HG02623 (cell line): ENCODE data around the gene RAPSN.

Experiments
- ATAC-seq: cut with Tn5 transposase; IDR thresholded peaks from one replicate; pipeline ENCODE4 v1.9.1; 2021; ENCODE audit warnings: moderate library complexity; ENCODE audit not compliant: unreplicated experiment

The RAPSN gene

GRCh38 chr11:47408598-47409439 lies 40.1 kb downstream of the RAPSN start:
- ATAC-seq = peak; percentile 6

GRCh38 chr11:47407746-47408590 lies 41.0 kb downstream of the RAPSN start, which contains the start of gene SLC39A13:
Gene SLC39A13 (plus strand): TSS chr11:47408590. CDS start chr11:47410095, 1,505 bp downstream.
- ATAC-seq = peak; percentile 83

- no peak for ATAC-seq
Observed at GRCh38 chr11:47406896-47407745, 41.8 kb downstream of the RAPSN start.

GRCh38 chr11:47403571-47403970 lies 45.4 kb downstream of the RAPSN start:
- no peak for ATAC-seq

GRCh38 chr11:47403135-47403534 lies 45.8 kb downstream of the RAPSN start:
- no peak for ATAC-seq

GRCh38 chr11:47400768-47401279 lies 48.1 kb downstream of the RAPSN start:
- peak; percentile 62 for ATAC-seq

- peak; percentile 63 for ATAC-seq
Observed at GRCh38 chr11:47399860-47400767, 48.8 kb downstream of the RAPSN start.

- ATAC-seq = no peak
Observed at GRCh38 chr11:47398551-47398950, 50.4 kb downstream of the RAPSN start.

GRCh38 chr11:47398011-47398410 lies 50.9 kb downstream of the RAPSN start:
- no peak for ATAC-seq

- ATAC-seq = no peak
Observed at GRCh38 chr11:47396049-47396320, 53.0 kb downstream of the RAPSN start.

- ATAC-seq = no peak
Observed at GRCh38 chr11:47395223-47396048, 53.5 kb downstream of the RAPSN start.

GRCh38 chr11:47394322-47395222 lies 54.4 kb downstream of the RAPSN start:
- no peak for ATAC-seq

- no peak for ATAC-seq
Observed at GRCh38 chr11:47394050-47394321, 55.0 kb downstream of the RAPSN start.

- no peak for ATAC-seq
Observed at GRCh38 chr11:47393163-47394049, 55.5 kb downstream of the RAPSN start.

GRCh38 chr11:47392546-47393162 lies 56.3 kb downstream of the RAPSN start:
- no peak for ATAC-seq

GRCh38 chr11:47391711-47392432 lies 57.1 kb downstream of the RAPSN start:
- no peak for ATAC-seq
